ENCODE data around the gene PREX1. TPM values are rescaled to one million over a fixed set of nuclear protein-coding genes. Genes with fewer than 3 reads are reported as not detected.

Gene PREX1
- total RNA-seq, 1 experiment from 2014 or later = 3.3 TPM

GRCh38 chr20:48716086-48716485 is 111.7 kb downstream of the PREX1 start:
- no peak for DNase-seq
- Histone ChIP-seq H3K27ac (no peak overlapping the region), H3K9me2 (ENCODE audit: insufficient read depth) (no peaks in the 10 kb centered on the region), H2AFZ (no peak overlapping the region), H3K9me3 (ENCODE audit: insufficient read depth, low read depth) (no peaks in the 10 kb centered on the region), H3K4me2 (no peak overlapping the region), H3K4me1 (replicated peaks; ENCODE audit: insufficient read depth) (no peaks in the 10 kb centered on the region), H4K20me1 (ENCODE audit: insufficient read depth) (no peaks in the 10 kb centered on the region), H3K36me3 (ENCODE audit: low read depth) (no peaks in the 10 kb centered on the region), H3K79me2 (ENCODE audit: low read depth) (no peaks in the 10 kb centered on the region), H3K4me3 (no peak overlapping the region), H3F3A (ENCODE audit: insufficient read depth, low read depth) (no peaks in the 10 kb centered on the region), H3K27me3 (ENCODE audit: insufficient read depth, low read depth) (no peaks in the 10 kb centered on the region)
- POLR2A ChIA-PET (ENCODE audit: unreplicated experiment) = no interaction called here
- BruUV-seq (replicated peaks) = no TSS peak
- no peak for TF ChIP-seq CTCF (conservative IDR thresholded peaks at IDR 0.05)
- TF ChIP-seq EZH2 (IDR thresholded peaks at IDR 0.05; ENCODE audit: low read depth) = no peak
- CTCF ChIA-PET = no interaction called here
- intact Hi-C loops (cut with micrococcal nuclease; ENCODE audit: unreplicated experiment) = no loop called here

GRCh38 chr20:48714764-48715163 is 113.0 kb downstream of the PREX1 start:
- H3K4me1 ChIP-seq (replicated peaks; ENCODE audit: insufficient read depth) = no peaks in the 10 kb centered on the region
- no peaks in the 10 kb centered on the region; the same call in 1 of the 2 replicates for H3F3A ChIP-seq (ENCODE audit: insufficient read depth, low read depth)
- H4K20me1 ChIP-seq (ENCODE audit: insufficient read depth) = no peaks in the 10 kb centered on the region
- no peak overlapping the region for H2AFZ ChIP-seq
- H3K9me2 ChIP-seq (ENCODE audit: insufficient read depth) = no peaks in the 10 kb centered on the region
- H3K4me3 ChIP-seq = no peak overlapping the region
- H3K36me3 ChIP-seq (ENCODE audit: low read depth) = no peaks in the 10 kb centered on the region
- H3K9me3 ChIP-seq (ENCODE audit: insufficient read depth, low read depth) = no peaks in the 10 kb centered on the region
- no peaks in the 10 kb centered on the region for H3K79me2 ChIP-seq (ENCODE audit: low read depth)
- no peaks in the 10 kb centered on the region for H3K27me3 ChIP-seq (ENCODE audit: insufficient read depth, low read depth)
- intact Hi-C loops (cut with micrococcal nuclease; ENCODE audit: unreplicated experiment) = no loop called here
- no peak for TF ChIP-seq EZH2 (IDR thresholded peaks at IDR 0.05; ENCODE audit: low read depth)
- no peak for TF ChIP-seq CTCF (conservative IDR thresholded peaks at IDR 0.05)
- POLR2A ChIA-PET (ENCODE audit: unreplicated experiment) = no interaction called here
- CTCF ChIA-PET = no interaction called here
- BruUV-seq (replicated peaks) = no TSS peak
- H3K27ac ChIP-seq = no peak overlapping the region
- no peak for DNase-seq
- no peak overlapping the region for H3K4me2 ChIP-seq

DNA sequence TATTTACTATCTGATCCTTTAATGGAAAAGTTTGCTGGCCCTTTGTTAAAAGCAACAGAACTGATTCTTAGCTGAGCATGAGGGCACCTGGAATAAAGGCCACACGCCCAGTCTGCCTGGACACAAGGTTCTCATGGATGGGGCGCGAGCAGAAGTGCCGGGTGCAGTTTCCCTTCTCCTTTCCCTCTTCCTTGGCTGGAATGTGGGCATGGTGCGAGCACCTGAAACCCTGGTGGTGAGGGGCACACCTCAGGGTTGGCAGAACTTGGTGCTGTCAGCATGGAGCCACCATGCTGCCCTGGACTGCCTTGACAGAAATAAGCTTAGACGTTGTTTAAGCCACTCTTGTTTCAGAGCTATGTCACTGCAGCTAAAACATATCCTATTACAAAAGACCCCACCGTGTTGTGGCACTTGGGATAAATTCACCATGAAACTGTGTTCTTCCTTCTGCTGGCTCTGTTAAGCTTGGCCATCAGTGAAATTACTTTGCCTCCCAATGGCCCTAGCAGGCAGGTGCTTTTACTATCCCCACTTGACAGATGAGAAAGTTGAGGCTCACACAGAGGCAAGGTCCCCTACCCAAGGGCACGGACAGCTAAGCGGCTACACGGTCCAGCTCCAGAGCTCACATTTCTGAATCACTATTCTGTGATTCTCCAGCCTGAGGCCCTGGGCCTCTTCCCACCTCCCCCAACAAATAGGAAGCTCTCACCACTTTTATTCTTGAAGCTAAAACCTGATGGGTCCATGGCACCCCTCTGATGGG is 115.9 kb downstream of the PREX1 start:
- H4K20me1 ChIP-seq (ENCODE audit: insufficient read depth) = no peaks in the 10 kb centered on the region
- DNase-seq = no peak
- BruUV-seq (replicated peaks) = no TSS peak
- no peaks in the 10 kb centered on the region for H3K79me2 ChIP-seq (ENCODE audit: low read depth)
- POLR2A ChIA-PET (ENCODE audit: unreplicated experiment) = interaction anchor here (0.6 to 0.8 kb wide), 2 partner anchors 24 to 687 kb away, joined by 3 to 5 read pairs; no protein-coding TSS in a partner anchor
- no peak overlapping the region for H2AFZ ChIP-seq
- TF ChIP-seq EZH2 (IDR thresholded peaks at IDR 0.05; ENCODE audit: low read depth) = no peak
- TF ChIP-seq CTCF (conservative IDR thresholded peaks at IDR 0.05) = no peak
- H3K4me2 ChIP-seq = no peak overlapping the region
- CTCF ChIA-PET = no interaction called here
- H3K4me3 ChIP-seq = no peak overlapping the region
- intact Hi-C loops (cut with micrococcal nuclease; ENCODE audit: unreplicated experiment) = no loop called here
- H3F3A ChIP-seq (ENCODE audit: insufficient read depth, low read depth) = no peaks in the 10 kb centered on the region; the same call in 1 of the 2 replicates
- H3K36me3 ChIP-seq (ENCODE audit: low read depth) = no peaks in the 10 kb centered on the region
- H3K4me1 ChIP-seq (replicated peaks; ENCODE audit: insufficient read depth) = no peaks in the 10 kb centered on the region
- no peaks in the 10 kb centered on the region for H3K27me3 ChIP-seq (ENCODE audit: insufficient read depth, low read depth)
- H3K27ac ChIP-seq = no peak overlapping the region
- no peaks in the 10 kb centered on the region for H3K9me2 ChIP-seq (ENCODE audit: insufficient read depth)
- no peaks in the 10 kb centered on the region for H3K9me3 ChIP-seq (ENCODE audit: insufficient read depth, low read depth)

Data from PC-9 (cell line).